GM18502 (cell line): ENCODE data around the gene GRAMD1B.

Experiments used
- ATAC-seq: cut with Tn5 transposase; IDR thresholded peaks from one replicate; pipeline ENCODE4 v1.9.1; 2021; ENCODE audit warnings: mild to moderate bottlenecking; ENCODE audit not compliant: unreplicated experiment, poor library complexity

GRAMD1B gene

GRCh38 chr11:123659965-123660364 is 229.9 kb downstream of the GRAMD1B start:
- ATAC-seq = peak; percentile 85

DNA sequence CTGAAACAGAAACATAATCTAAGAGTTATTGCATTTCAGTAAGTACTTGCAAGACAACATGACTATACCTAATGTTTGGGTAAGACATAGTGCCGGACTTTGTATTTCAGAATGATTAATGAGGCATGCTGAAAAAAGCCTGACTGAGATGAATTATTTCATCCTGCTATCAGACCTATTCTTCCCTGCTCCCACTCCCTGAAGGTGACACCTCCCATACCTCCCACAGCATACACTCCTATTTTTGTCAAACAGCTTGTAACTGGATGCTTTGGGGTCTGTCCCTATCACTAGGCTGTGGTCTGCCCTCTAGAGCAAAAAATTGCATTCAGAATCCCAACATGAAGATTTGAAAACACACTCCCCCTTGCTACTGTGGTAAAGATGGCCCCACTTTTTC is 235.2 kb downstream of the GRAMD1B start:
- no peak for ATAC-seq

DNA sequence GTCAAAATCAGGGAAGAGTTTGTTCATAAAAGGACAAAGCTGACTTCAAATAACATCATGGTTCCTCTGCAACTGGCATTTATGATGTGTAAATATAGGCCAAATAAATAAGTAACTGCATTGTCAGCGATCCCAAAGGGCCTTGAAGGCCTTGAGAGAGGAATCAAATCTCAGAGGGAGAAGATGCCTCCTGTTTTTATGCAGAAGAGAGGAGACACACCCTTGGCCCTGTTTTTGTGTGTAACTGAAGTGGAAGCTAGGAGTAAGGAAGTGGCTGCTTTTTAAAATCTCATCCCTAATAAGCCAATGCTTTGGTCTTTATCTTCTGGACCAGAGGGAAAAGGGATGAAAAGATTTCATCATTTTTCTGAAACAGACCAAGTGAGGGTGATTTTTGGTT is 240.0 kb downstream of the GRAMD1B start:
- ATAC-seq = no peak

DNA sequence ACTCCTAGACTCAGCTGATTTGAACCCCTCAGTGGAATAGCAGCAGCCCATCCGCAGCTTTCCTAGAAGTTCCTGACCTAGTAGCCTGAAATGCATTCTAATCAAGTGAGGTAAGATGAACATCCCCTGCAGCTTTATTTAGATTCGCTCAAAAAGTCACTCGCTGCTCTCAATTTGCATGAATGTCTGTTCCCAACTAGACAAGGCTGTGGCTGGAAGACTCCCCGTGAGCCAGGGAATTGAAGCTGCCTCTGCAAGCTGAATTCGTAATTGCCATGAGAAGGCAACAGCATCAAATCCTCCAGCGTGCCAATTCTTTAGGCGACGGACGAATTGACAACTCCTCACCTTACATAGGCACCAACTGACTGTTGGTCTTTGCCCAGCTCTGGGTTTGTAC is 241.5 kb downstream of the GRAMD1B start:
- ATAC-seq = no peak

DNA sequence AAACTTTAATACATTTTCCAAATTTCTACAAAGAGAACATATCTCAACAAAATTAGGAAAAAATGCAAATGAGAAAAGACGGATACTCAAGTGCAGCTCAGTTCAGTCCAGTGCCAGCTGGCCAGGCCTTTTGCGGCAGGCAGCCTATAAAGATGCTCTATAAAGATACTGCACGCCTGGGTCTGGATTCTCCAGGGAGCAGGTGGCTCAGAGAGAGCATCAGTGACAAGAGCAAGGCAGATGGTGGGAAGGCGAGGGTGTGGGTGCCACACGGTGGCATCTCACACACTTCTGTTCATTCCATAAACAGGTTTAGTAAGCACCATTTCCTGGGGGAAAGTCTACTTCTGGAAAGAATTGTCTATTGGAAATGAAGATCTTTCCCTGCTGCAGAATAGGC is 242.5 kb downstream of the GRAMD1B start:
- ATAC-seq = no peak

- no peak for ATAC-seq
Observed at GRCh38 chr11:123674297-123674696, 244.2 kb downstream of the GRAMD1B start.
